GM10248 (cell line): ENCODE results near the gene SCN4B.

Experiments
- CTCF ChIA-PET: fragments of 300-600 bp; sonication (Branson Sonifier 250); formaldehyde crosslinking; extraction: SDS; loops from one replicate; lab custom pipeline; 2021; ENCODE audit warnings: antibody characterized with exemption; lab: Yijun Ruan, JAX
- POLR2A ChIA-PET: fragments of 350-650 bp; sonication (Branson Sonifier 250); formaldehyde crosslinking; extraction: SDS; loops from one replicate; lab custom pipeline; 2020; ENCODE audit warnings: antibody characterized with exemption; lab: Yijun Ruan, JAX
- DNase-seq: peaks from one replicate; pipeline ENCODE4 v3.0.0; 2012; ENCODE audit errors: extremely low spot score
- CTCF ChIP-seq: IDR thresholded peaks from 2 replicates; pipeline ENCODE4 v1.5.1; 2012; ENCODE audit warnings: mild to moderate bottlenecking, low read depth; ENCODE audit errors: extremely low read depth, missing control alignments, control extremely low read depth

SCN4B gene

GRCh38 chr11:118161786-118162185 is 9.2 kb upstream of the SCN4B start:
- DNase-seq: no peak
- CTCF ChIA-PET: no interaction called here
- TF ChIP-seq CTCF: no peak
- POLR2A ChIA-PET: no interaction called here

- no peak for DNase-seq
- TF ChIP-seq CTCF: no peak
- ChIA-PET POLR2A (no interaction called here), CTCF (interaction anchor here (1.1 to 7.4 kb wide), 4 partner anchors 13 to 732 kb away, joined by 3 to 73 read pairs (median 4); no protein-coding TSS in a partner anchor)
Observed at GRCh38 chr11:118157186-118157895, 4.7 kb upstream of the SCN4B start.

GRCh38 chr11:118156531-118157185 is 4.0 kb upstream of the SCN4B start:
- DNase-seq: no peak
- TF ChIP-seq CTCF: no peak
- CTCF ChIA-PET: interaction anchor here (1.1 to 7.4 kb wide), 4 partner anchors 12 to 731 kb away, joined by 3 to 73 read pairs (median 14); no protein-coding TSS in a partner anchor
- POLR2A ChIA-PET: no interaction called here

- DNase-seq: no peak
- ChIA-PET CTCF (interaction anchor here (1.1 to 7.4 kb wide), 5 partner anchors 11 to 730 kb away, joined by 3 to 73 read pairs (median 3); no protein-coding TSS in a partner anchor), POLR2A (no interaction called here)
- TF ChIP-seq CTCF: no peak
Observed at GRCh38 chr11:118155776-118156530, 3.3 kb upstream of the SCN4B start.

GRCh38 chr11:118154641-118155040 is 2.0 kb upstream of the SCN4B start:
- POLR2A ChIA-PET: no interaction called here
- DNase-seq: no peak
- CTCF ChIA-PET: interaction anchor here (1.1 to 7.4 kb wide), 3 partner anchors 10 to 23 kb away, joined by 3 to 73 read pairs (median 25); no protein-coding TSS in a partner anchor
- no peak for TF ChIP-seq CTCF

GRCh38 chr11:118153976-118154375 is 1.4 kb upstream of the SCN4B start:
- DNase-seq: no peak
- ChIA-PET POLR2A (no interaction called here), CTCF (interaction anchor here (7.4 kb wide), 1 partner anchor 17 kb away, joined by 73 read pairs; no protein-coding TSS in a partner anchor)
- TF ChIP-seq CTCF: no peak
